DMS153 (cell line): ENCODE measurements around the gene TSN.

Experiments
- DNase-seq: peaks from one replicate; lab custom pipeline; 2025; lab: John Stamatoyannopoulos, UW

TSN gene

GRCh38 chr2:121746071-121746578 is 9.3 kb upstream of the TSN start:
- no peak for DNase-seq

- no peak for DNase-seq
Observed at GRCh38 chr2:121748202-121748601, 7.2 kb upstream of the TSN start.

GRCh38 chr2:121754851-121755236 is 607 bp upstream of the TSN start:
- DNase-seq: no peak

- DNase-seq: no peak
Observed at GRCh38 chr2:121764681-121765228, 9.3 kb downstream of the TSN start.

- DNase-seq: no peak
Observed at GRCh38 chr2:121766624-121767023, 11.2 kb downstream of the TSN start.

GRCh38 chr2:121768143-121768755 is 12.8 kb downstream of the TSN start:
- no peak for DNase-seq

GRCh38 chr2:121771976-121772742 is 16.7 kb downstream of the TSN start:
- no peak for DNase-seq

- DNase-seq: no peak
Observed at GRCh38 chr2:121774235-121774634, 18.8 kb downstream of the TSN start.

GRCh38 chr2:121776361-121776760 is 20.9 kb downstream of the TSN start:
- DNase-seq: no peak

GRCh38 chr2:121776885-121777698 is 21.6 kb downstream of the TSN start:
- DNase-seq: no peak

- DNase-seq: no peak
Observed at GRCh38 chr2:121777699-121778058, 22.2 kb downstream of the TSN start.

GRCh38 chr2:121778741-121779487 is 23.5 kb downstream of the TSN start:
- no peak for DNase-seq

GRCh38 chr2:121783180-121783579 is 27.7 kb downstream of the TSN start:
- DNase-seq: no peak

- DNase-seq: no peak
Observed at GRCh38 chr2:121788685-121789084, 33.2 kb downstream of the TSN start.

GRCh38 chr2:121790276-121790956 is 35.0 kb downstream of the TSN start:
- no peak for DNase-seq

GRCh38 chr2:121791290-121791689 is 35.8 kb downstream of the TSN start:
- no peak for DNase-seq

- no peak for DNase-seq
Observed at GRCh38 chr2:121791801-121792221, 36.4 kb downstream of the TSN start.

- DNase-seq: no peak
Observed at GRCh38 chr2:121793816-121794215, 38.4 kb downstream of the TSN start.

GRCh38 chr2:121794233-121794632 is 38.8 kb downstream of the TSN start:
- no peak for DNase-seq

- no peak for DNase-seq
Observed at GRCh38 chr2:121796239-121796638, 40.8 kb downstream of the TSN start.

GRCh38 chr2:121798617-121799016 is 43.2 kb downstream of the TSN start:
- DNase-seq: no peak
